ENCODE measurements around the gene VDR. TPM values are rescaled to one million over a fixed set of nuclear protein-coding genes. Genes with fewer than 3 reads are reported as not detected.

The VDR gene
- total and polyA plus RNA-seq, 2 experiments from 2014 or later: 3.2 to 4.9 TPM

GRCh38 chr12:47848853-47849252 lies 55.9 kb downstream of the VDR start:
- H2AFZ ChIP-seq: no peak overlapping the region
- no peak overlapping the region for H3K4me3 ChIP-seq
- no peaks in the 10 kb centered on the region for H4K20me1 ChIP-seq (ENCODE audit: insufficient read depth, poor library complexity, severe bottlenecking)
- DNase-seq (ENCODE audit: low spot score): no peak
- no peaks in the 10 kb centered on the region for H3K79me2 ChIP-seq
- H3K9me3 ChIP-seq (ENCODE audit: low read depth): no peaks in the 10 kb centered on the region
- WGBS (ENCODE audit: low lambda C conversion rate, missing lambda C conversion rate): 75% methylated on average over 5 of the region's 5 CpGs
- no peaks in the 10 kb centered on the region for H3K9me2 ChIP-seq (replicated peaks; ENCODE audit: insufficient read depth)
- H3K4me1 ChIP-seq (ENCODE audit: insufficient read depth): peaks cover 27% of the 10 kb centered on the region
- no peak overlapping the region for H3K27ac ChIP-seq
- no peaks in the 10 kb centered on the region for H3K36me3 ChIP-seq (replicated peaks; ENCODE audit: insufficient read depth, low read depth)
- TF ChIP-seq EZH2phosphoT487 (IDR thresholded peaks at IDR 0.05; ENCODE audit: low read depth, severe bottlenecking, unreplicated experiment): no peak
- no peak overlapping the region for H3K4me2 ChIP-seq
- H3K27me3 ChIP-seq: no peaks in the 10 kb centered on the region

- H3K9me2 ChIP-seq (replicated peaks; ENCODE audit: insufficient read depth): no peaks in the 10 kb centered on the region
- H3K79me2 ChIP-seq: no peaks in the 10 kb centered on the region
- no peak for DNase-seq (ENCODE audit: low spot score)
- no peak overlapping the region for H2AFZ ChIP-seq
- H3K4me1 ChIP-seq (ENCODE audit: insufficient read depth): peaks cover 21% of the 10 kb centered on the region
- no peaks in the 10 kb centered on the region for H3K27me3 ChIP-seq
- H3K9me3 ChIP-seq (ENCODE audit: low read depth): no peaks in the 10 kb centered on the region
- H3K36me3 ChIP-seq (replicated peaks; ENCODE audit: insufficient read depth, low read depth): no peaks in the 10 kb centered on the region
- TF ChIP-seq EZH2phosphoT487 (IDR thresholded peaks at IDR 0.05; ENCODE audit: low read depth, severe bottlenecking, unreplicated experiment) (no peak), CTCF (IDR thresholded peaks at IDR 0.05; ENCODE audit: poor library complexity) (no peak), EZH2 (IDR thresholded peaks at IDR 0.05; ENCODE audit: borderline replicate concordance) (no peak)
- no peaks in the 10 kb centered on the region for H4K20me1 ChIP-seq (ENCODE audit: insufficient read depth, poor library complexity, severe bottlenecking)
- H3K4me3 ChIP-seq: no peak overlapping the region
- H3K27ac ChIP-seq: no peak overlapping the region
- no peak overlapping the region for H3K4me2 ChIP-seq
- 91% methylated on average over 14 of the region's 14 CpGs for WGBS (ENCODE audit: low lambda C conversion rate, missing lambda C conversion rate)
These were observed 58.3 kb downstream of the VDR start for GRCh38 chr12:47846294-47846996.

DNA sequence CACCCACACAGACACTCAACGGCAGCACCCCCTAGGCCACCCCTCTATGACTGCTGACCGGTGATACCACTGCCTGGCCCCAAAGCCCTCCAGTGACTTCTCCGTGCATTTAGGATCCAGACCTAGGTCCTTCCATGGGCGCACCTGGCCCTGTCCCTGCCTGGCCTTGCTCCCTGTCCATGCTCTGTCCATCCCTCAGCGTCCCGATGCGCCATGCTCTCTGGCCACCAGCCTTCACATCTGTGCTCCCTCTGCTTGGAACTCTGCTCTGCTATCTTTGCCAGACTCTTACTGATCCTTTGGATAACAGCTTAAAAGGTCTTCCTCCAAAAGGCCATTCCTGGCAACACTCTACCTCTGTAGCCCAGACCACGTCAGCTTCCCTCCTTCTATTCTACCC lies 59.7 kb downstream of the VDR start:
- Histone ChIP-seq H3K27me3 (peaks cover 3% of the 10 kb centered on the region), H3K4me3 (no peak overlapping the region), H3K4me1 (ENCODE audit: insufficient read depth) (peaks cover 7% of the 10 kb centered on the region), H3K27ac (no peak overlapping the region), H4K20me1 (ENCODE audit: insufficient read depth, poor library complexity, severe bottlenecking) (no peaks in the 10 kb centered on the region), H3K79me2 (no peaks in the 10 kb centered on the region), H3K4me2 (no peak overlapping the region), H3K9me2 (replicated peaks; ENCODE audit: insufficient read depth) (no peaks in the 10 kb centered on the region), H2AFZ (no peak overlapping the region), H3K36me3 (replicated peaks; ENCODE audit: insufficient read depth, low read depth) (no peaks in the 10 kb centered on the region), H3K9me3 (ENCODE audit: low read depth) (no peaks in the 10 kb centered on the region)
- no peak for DNase-seq (ENCODE audit: low spot score)
- no peak for TF ChIP-seq EZH2 (IDR thresholded peaks at IDR 0.05; ENCODE audit: borderline replicate concordance)
- TF ChIP-seq CTCF (IDR thresholded peaks at IDR 0.05; ENCODE audit: poor library complexity): no peak
- no peak for TF ChIP-seq EZH2phosphoT487 (IDR thresholded peaks at IDR 0.05; ENCODE audit: low read depth, severe bottlenecking, unreplicated experiment)
- WGBS (ENCODE audit: low lambda C conversion rate, missing lambda C conversion rate): 94% methylated on average over 8 of the region's 8 CpGs

DNA sequence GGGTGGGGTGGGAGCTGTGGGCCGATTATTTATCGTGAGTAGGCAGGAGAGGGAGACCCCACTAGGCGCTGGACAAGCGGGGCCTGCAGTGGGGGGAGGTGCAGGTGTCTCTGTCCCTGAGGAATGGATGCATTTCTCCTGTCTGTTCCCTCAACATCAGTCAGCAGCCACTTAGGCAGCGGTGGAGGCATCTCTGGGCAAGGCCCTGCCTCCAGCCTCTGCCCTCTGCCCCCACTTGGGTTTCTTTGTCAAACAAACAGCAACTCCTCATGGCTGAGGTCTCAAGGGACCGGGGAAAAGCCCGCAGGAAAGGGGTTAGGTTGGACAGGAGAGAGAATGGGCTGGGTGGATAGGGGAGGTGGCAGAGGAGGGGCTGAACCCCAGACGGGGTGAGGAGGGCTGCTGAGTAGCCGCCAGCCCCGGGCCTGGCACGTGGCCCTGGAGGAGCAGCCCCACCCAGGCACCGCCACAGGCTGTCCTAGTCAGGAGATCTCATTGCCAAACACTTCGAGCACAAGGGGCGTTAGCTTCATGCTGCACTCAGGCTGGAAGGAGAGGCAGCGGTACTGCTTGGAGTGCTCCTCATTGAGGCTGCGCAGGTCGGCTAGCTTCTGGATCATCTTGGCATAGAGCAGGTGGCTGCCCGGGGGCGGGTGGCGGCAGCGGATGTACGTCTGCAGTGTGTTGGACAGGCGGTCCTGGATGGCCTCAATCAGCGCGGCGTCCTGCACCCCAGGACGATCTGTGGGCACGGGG lies 60.4 kb downstream of the VDR start:
- Histone ChIP-seq H3K4me1 (ENCODE audit: insufficient read depth) (peaks cover 7% of the 10 kb centered on the region), H3K9me2 (replicated peaks; ENCODE audit: insufficient read depth) (no peaks in the 10 kb centered on the region), H3K79me2 (no peaks in the 10 kb centered on the region), H3K9me3 (ENCODE audit: low read depth) (no peaks in the 10 kb centered on the region), H2AFZ (no peak overlapping the region), H3K27me3 (peaks cover 3% of the 10 kb centered on the region), H3K4me2 (no peak overlapping the region), H3K36me3 (replicated peaks; ENCODE audit: insufficient read depth, low read depth) (no peaks in the 10 kb centered on the region), H3K4me3 (no peak overlapping the region), H3K27ac (no peak overlapping the region), H4K20me1 (ENCODE audit: insufficient read depth, poor library complexity, severe bottlenecking) (no peaks in the 10 kb centered on the region)
- 85% methylated on average over 27 of the region's 28 CpGs for WGBS (ENCODE audit: low lambda C conversion rate, missing lambda C conversion rate)
- no peak for DNase-seq (ENCODE audit: low spot score)
- TF ChIP-seq EZH2phosphoT487 (IDR thresholded peaks at IDR 0.05; ENCODE audit: low read depth, severe bottlenecking, unreplicated experiment) (no peak), EZH2 (IDR thresholded peaks at IDR 0.05; ENCODE audit: borderline replicate concordance) (no peak), CTCF (IDR thresholded peaks at IDR 0.05; ENCODE audit: poor library complexity) (no peak)
